NCI-H2081 treated with DMSO at 0.1 percent for 48 hours (cell line): ENCODE data around the gene SKOR1.

Experiments used
- DNase-seq: peaks from one replicate; lab custom pipeline; 2025; lab: John Stamatoyannopoulos, UW

SKOR1 gene

DNA sequence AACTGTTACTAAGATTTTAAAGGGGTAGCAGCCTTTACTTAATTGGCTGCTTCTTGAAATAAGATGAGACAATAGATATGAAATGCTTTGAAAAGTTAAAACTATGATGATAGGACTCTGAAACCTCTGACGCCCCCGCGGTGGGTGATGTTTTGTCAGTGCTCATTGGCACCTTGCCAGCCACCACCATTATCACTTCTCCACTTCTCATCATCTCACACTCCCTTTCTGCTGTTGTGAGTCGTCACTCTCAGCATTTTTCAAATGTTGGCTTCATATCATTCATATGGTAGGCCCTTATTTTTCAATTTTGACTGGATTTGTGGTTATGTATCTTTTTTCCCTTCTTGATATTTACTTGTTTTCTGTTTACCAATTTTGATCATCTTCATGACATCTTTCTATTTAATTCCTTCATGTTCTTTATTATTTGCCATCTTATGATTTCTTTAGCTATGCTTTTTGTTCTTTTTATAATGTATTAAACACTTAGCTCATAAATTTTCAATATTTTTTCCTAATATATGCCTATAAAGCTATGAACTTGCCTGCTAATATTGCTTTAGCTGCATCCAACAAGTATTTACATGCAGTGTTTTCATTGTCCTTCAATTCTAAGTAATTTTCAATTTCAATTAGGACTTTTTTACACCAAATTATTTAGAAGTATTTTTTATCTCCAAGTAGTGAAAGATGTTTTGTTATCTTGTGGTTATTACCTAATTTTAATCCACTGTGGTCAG lies 30.3 kb upstream of the SKOR1 start:
- DNase-seq = no peak

- DNase-seq = no peak
Measured at GRCh38 chr15:67796196-67797127, 28.8 kb upstream of the SKOR1 start.

- no peak for DNase-seq
Measured at GRCh38 chr15:67799801-67800205, 25.5 kb upstream of the SKOR1 start.

DNA sequence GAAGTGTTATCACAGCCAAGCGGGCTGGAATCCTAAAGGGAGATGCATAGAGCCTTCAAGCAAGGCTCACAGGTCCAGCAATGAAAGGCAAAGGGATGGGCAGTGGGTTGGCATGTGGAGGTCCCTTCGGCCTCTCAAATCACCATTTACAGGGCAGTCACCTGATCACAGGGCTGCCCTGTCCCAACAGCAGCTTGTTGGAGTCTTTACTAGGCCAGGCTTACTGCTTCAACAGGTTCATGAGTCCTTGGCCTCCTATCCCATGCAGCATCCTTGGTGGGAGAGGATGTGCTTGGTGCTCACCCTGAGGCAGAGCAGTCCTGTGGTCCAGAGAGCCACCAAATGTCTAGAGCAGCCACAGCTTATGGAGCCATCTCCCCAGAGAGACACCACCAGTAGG lies 24.2 kb upstream of the SKOR1 start:
- no peak for DNase-seq

DNA sequence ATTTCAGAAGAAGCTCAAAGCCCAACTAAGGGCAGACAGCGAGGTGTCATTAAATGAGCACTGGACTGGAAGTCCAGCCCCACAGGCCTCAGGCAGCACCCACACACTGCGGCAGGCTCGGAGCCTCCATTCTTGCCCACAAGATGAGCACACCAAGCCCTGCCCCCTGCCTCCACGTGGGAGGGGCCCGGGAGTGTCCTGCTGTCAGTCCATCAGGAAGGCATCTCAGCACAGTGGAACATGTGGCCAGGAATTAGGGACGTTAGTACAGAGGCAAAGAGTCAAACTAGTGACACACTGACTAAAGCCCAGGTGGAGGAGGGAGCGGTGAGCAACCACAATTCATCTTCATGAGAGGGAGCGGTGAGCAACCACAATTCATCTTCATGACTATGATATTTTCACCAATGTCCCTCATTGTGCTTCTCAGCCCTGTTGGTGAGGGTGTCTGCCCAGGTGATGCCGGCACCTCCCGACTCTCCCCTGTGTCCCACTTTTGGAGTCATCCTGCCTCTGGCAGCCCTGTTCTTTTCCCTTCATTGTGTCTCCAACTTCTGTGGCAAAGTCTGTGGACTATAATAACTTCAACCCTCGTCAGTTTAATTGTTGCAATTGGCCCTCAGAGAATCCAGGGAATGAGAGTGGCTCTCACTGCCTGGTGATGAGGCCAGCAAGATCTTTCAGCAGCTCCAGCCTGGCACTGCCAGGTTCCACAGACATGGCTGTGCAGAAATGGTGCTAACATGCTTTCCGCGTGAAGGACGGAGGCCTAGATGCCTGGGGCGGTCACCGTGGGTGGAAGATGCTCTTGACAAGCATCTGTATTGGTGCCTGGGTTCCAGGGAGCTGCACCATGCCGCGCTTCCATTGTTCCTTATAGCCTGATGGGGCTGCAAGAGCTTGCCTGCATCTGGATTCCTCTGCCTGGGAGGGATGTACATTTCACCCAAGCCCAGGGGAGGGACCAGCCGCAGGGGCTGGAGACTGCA lies 23.1 kb upstream of the SKOR1 start:
- no peak for DNase-seq

- DNase-seq = no peak
Measured at GRCh38 chr15:67803299-67803698, 22.0 kb upstream of the SKOR1 start.

DNA sequence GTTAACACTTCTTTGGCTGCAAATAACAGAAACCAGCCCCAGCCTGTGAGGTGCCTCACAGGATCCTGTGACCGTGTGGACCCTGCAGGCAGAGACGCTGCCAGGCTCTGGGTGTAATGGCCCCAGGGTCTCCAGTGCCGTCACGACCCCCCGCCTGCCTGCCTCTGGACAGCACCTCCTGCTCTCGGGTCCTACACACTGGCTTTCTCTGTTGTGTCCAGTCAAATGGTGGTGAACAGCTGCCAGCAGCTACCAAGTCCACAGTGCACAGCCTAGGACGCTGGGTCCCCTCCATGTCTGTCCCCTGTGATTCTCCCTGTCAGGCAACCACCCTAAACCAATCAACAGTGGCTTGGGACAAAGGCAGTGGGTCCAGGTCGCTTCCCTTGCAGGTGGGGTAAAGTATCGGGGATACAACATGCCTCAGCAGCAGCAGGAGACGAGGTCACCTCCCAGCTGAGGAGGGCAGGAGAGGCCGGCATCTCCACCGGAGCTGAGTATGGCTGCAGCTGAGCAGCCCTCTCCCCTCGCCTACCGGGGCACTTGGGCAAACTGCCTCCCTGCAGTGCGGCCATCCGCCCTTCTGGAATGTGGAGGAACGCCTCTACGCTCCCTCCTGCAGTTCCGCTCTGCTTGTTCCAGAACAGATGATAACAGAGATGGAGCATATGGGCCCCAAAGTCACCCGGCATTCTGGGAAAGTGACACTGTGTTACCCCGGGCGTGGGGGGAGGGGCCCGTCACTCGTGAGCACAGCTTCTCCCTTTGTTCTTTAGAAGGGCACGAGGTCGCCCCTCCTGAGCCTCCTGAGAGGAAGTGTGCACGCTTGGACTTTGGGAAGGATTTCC lies 21.1 kb upstream of the SKOR1 start:
- no peak for DNase-seq

- DNase-seq = no peak
Measured at GRCh38 chr15:67805008-67805665, 20.2 kb upstream of the SKOR1 start.

GRCh38 chr15:67805666-67806516 lies 19.4 kb upstream of the SKOR1 start:
- DNase-seq = no peak

GRCh38 chr15:67806536-67806935 lies 18.8 kb upstream of the SKOR1 start:
- DNase-seq = no peak

DNA sequence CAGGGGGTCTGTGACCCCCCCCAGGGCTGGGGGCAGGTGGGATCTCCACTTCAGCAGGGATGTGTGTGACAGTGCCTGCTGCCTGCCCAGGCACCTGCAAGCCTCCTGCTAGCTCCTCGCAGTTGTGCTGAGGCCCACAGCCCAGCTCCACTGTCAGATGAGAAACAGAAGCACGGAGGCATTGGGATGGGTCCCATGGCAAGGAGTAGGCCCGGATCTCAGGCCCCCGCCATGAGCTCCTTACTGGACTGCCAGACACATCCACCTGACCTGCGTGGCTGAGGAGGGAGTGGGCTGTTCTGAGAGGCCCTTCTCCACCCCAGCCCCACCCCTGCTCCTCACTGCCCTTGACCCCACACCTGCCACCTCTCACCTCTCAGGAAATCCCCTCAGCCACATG lies 18.2 kb upstream of the SKOR1 start:
- no peak for DNase-seq

DNA sequence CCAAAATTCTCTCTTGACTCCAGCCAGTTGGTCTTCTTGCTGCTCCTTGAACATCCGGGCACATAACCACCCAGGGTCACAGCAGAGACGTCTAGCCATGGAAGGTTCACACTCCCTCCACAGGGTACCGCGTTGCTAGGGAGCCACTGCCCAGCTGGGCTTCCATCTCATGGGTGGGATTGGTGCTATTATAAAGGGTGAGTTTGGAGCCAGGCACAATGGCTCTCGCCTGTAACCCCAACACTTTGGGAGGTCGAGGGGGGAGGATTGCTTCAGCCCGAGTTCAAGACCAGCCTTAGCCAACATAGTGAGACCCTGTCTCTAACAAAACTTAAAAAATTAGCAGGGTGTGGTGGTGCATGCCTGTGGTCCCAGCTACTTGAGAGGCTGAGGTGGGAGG lies 17.5 kb upstream of the SKOR1 start:
- no peak for DNase-seq

GRCh38 chr15:67808821-67809220 lies 16.5 kb upstream of the SKOR1 start:
- DNase-seq = no peak

GRCh38 chr15:67809441-67809840 lies 15.9 kb upstream of the SKOR1 start:
- DNase-seq = no peak

DNA sequence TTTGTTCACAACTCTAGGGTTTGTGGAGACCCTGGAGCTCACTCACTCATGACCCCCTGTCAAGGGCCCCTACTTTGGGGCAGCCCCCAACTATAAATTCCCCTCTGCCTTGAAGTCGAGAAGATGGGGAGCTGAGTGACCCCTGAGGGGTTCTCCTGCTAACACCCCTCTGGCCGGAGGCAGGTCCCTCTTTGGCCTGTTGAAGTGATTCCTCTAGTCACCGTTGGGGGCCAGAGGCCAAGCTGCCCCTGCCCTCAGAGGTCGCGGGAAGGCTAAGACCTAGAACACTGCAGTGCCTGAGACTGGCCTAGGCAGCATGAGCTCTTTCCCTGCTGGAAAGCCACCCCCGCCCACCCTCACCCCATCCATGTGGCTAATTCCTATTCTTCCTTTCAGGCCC lies 15.4 kb upstream of the SKOR1 start:
- DNase-seq = no peak

- no peak for DNase-seq
Measured at GRCh38 chr15:67812241-67812644, 13.1 kb upstream of the SKOR1 start.

DNA sequence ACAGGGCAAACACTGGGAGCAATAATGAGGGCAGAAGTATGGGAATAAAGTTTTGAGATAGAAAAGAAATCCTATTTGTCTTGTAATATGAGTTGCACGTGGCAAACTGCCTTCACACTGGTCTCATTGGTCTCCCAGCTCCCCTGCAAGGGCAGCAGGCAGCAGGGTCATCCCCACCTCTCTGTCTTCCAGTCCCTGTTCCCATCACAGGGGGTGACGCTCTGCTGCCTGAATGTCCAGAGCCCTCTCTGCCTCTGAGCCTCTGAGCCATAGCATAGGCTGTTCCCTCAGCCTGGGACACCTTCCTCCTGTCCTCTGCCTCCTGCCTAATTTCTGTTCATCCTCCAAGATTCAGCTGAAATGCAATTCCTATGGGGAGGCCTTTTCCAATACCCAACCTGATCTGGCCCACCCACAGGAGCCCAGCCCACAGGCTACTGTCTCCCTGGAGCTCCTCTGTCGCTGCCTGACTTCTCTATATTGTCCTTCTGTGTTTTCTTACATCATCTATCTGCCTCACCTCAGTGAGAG lies 12.1 kb upstream of the SKOR1 start:
- no peak for DNase-seq

GRCh38 chr15:67815036-67815592 lies 10.2 kb upstream of the SKOR1 start:
- DNase-seq = no peak

DNA sequence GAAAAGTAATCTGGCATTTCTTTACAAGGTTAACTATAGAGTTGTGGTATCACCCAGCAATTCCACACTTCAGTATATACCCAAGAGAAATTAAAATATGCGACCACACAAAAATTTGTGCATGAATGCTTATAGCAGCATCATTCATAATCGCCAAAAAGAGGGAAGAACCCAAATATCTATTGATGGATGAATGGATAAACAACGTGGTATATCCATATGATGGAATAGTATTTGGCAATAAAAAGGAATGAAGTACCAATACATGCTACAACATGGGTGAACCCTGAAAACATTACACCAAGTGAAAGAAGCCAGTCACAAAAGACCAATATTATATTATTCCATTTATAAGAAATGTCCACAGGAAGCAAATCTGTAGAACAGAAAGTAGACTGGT lies 8.6 kb upstream of the SKOR1 start:
- no peak for DNase-seq
